Panc1 (cell line): ENCODE results near the gene HSD17B11. TPM values are rescaled to one million over a fixed set of nuclear protein-coding genes. Genes with fewer than 3 reads are reported as not detected.

Experiments used
- ATAC-seq: fragments of 200-7000 bp; cut with Tn5 transposase; 2 replicates; pipeline ENCODE4 v1.9.1; 2020; ENCODE audit warnings: mild to moderate bottlenecking, moderate library complexity
- BruUV-seq: library from RNA; stranded (reverse); fragments of 400-500 nt; replicated peaks from 2 replicates; lab custom pipeline; 2021; lab: Mats Ljungman, UMichigan
- CTCF ChIA-PET: fragments of 300-600 bp; sonication (Branson Sonifier 250); formaldehyde crosslinking; loops from one replicate; lab custom pipeline; 2022; ENCODE audit warnings: antibody characterized with exemption; lab: Charles Lee
- POLR2A ChIA-PET: fragments of 300-600 bp; sonication (Branson Sonifier 250); formaldehyde crosslinking; loops from one replicate; lab custom pipeline; 2022; ENCODE audit warnings: antibody characterized with exemption; lab: Charles Lee
- DNase-seq: peaks from one replicate; pipeline ENCODE4 v3.0.0-alpha.2; 2010; ENCODE audit warnings: low read depth, low spot score
- H3K27ac ChIP-seq: 2 replicates; pipeline ENCODE4 v1.5.1; 2011; ENCODE audit warnings: mild to moderate bottlenecking, low read length, inconsistent platforms
- H3K27me3 ChIP-seq: fragments of 200-500 bp; sonication (Bioruptor generic); 2 replicates; pipeline ENCODE4 v1.6.0; 2014; ENCODE audit warnings: low read length, inconsistent platforms; ENCODE audit not compliant: control insufficient read depth, insufficient read depth
- H3K36me3 ChIP-seq: fragments of 200-500 bp; sonication (Bioruptor generic); 2 replicates; pipeline ENCODE4 v1.5.1; 2014; ENCODE audit warnings: inconsistent platforms, mild to moderate bottlenecking, low read length, moderate library complexity; ENCODE audit not compliant: control insufficient read depth, insufficient read depth
- H3K4me1 ChIP-seq: 2 replicates; pipeline ENCODE4 v1.5.1; 2011; ENCODE audit warnings: inconsistent platforms, mild to moderate bottlenecking, low read length, moderate library complexity; ENCODE audit not compliant: control insufficient read depth, insufficient read depth
- H3K4me3 ChIP-seq, 2 experiments: 2 replicates each; pipeline ENCODE4 v1.5.1; 2011 to 2012; ENCODE audit warnings: low read depth in 2 of 2, low read length in 2 of 2, mild to moderate bottlenecking in 2 of 2, inconsistent platforms in 1 of 2, moderate library complexity in 1 of 2
- H3K9me3 ChIP-seq: fragments of 200-500 bp; sonication (Bioruptor generic); 2 replicates; pipeline ENCODE4 v1.5.1; 2014; ENCODE audit warnings: low read depth, mild to moderate bottlenecking, inconsistent platforms, low read length, moderate library complexity; ENCODE audit not compliant: control insufficient read depth, insufficient read depth
- CTCF ChIP-seq: fragments of 450-650 bp; IDR thresholded peaks from 2 replicates; pipeline ENCODE4 v1.5.1; 2017; ENCODE audit warnings: mild to moderate bottlenecking
- POLR2AphosphoS5 ChIP-seq: IDR thresholded peaks from 2 replicates; pipeline ENCODE4 v1.6.1; 2012; ENCODE audit warnings: mild to moderate bottlenecking, low read depth, low read length, moderate library complexity
- REST ChIP-seq, 2 experiments: IDR thresholded peaks; 2 replicates each; pipeline ENCODE4 v1.6.1; 2011 to 2012; ENCODE audit warnings: low read depth in 2 of 2, control low read depth in 1 of 2, low read length in 1 of 2, mild to moderate bottlenecking in 1 of 2, moderate library complexity in 1 of 2; ENCODE audit not compliant: insufficient read depth in 1 of 2
- SIN3A ChIP-seq: IDR thresholded peaks from 2 replicates; pipeline ENCODE4 v1.6.1; 2012; ENCODE audit warnings: low read depth, mild to moderate bottlenecking, low read length, moderate library complexity, borderline replicate concordance; ENCODE audit not compliant: insufficient read depth
- TCF7L2 ChIP-seq: IDR thresholded peaks from 2 replicates; pipeline ENCODE4 v1.6.1; 2011; ENCODE audit warnings: mild to moderate bottlenecking, low read depth, low read length, inconsistent platforms
- in situ Hi-C: cut with HindIII; loops from 2 replicates; pipeline ENCODE4 v1.10.0; 2016; ENCODE audit warnings: low sequenced_read_pairs, low pct_unique_long_range_greater_than_20kb
- intact Hi-C: fragments of 100-400 bp; cut with micrococcal nuclease; formaldehyde crosslinking; loops from one replicate; pipeline ENCODE4 v1.10.0; 2022; ENCODE audit not compliant: unreplicated experiment
- total RNA-seq: library from RNA; stranded (reverse); gene quantifications from one replicate; pipeline ENCODE4 v1.2.1, GENCODE V29; 2021; ENCODE audit not compliant: unreplicated experiment

Gene HSD17B11
- total RNA-seq, 1 experiment from 2014 or later: 34.9 TPM

GRCh38 chr4:87321888-87322287 lies 69.1 kb downstream of the HSD17B11 start:
- BruUV-seq: no TSS peak
- ATAC-seq: no peak
- no peaks in the 10 kb centered on the region for H3K27me3 ChIP-seq

GRCh38 chr4:87317527-87317926 lies 73.5 kb downstream of the HSD17B11 start:
- ChIA-PET CTCF (no interaction called here), POLR2A (interaction anchor here (0.7 kb wide), 1 partner anchor 132 kb away, joined by 3 read pairs; no protein-coding TSS in a partner anchor)
- H3K36me3 ChIP-seq: no peaks in the 10 kb centered on the region
- intact Hi-C loops: no loop called here
- no peak overlapping the region for H3K27ac ChIP-seq
- DNase-seq (no peak), ATAC-seq (no peak)
- H3K27me3 ChIP-seq: no peaks in the 10 kb centered on the region
- H3K4me3 ChIP-seq: no peak overlapping the region
- BruUV-seq: no TSS peak
- no peaks in the 10 kb centered on the region for H3K4me1 ChIP-seq
- in situ Hi-C loops: no loop called here
- no peaks in the 10 kb centered on the region for H3K9me3 ChIP-seq
- TF ChIP-seq REST (IDR thresholded peaks at IDR 0.05; ENCODE audit: insufficient read depth in 1 of 2, low read depth in 2 of 2, low read length in 1 of 2): no peak
- no peak for TF ChIP-seq TCF7L2
- no peak for TF ChIP-seq CTCF

More at GRCh38 chr4:87321888-87322287, 69.1 kb downstream of the HSD17B11 start:
- ChIA-PET POLR2A (interaction anchor here (0.6 kb wide), 1 partner anchor 135 kb away, joined by 3 read pairs; no protein-coding TSS in a partner anchor), CTCF (no interaction called here)
- no peak for DNase-seq
- no peak overlapping the region for H3K4me3 ChIP-seq
- intact Hi-C loops: no loop called here
- no peak for TF ChIP-seq TCF7L2
- TF ChIP-seq REST (IDR thresholded peaks at IDR 0.05; ENCODE audit: insufficient read depth in 1 of 2, low read depth in 2 of 2, low read length in 1 of 2): no peak
- TF ChIP-seq CTCF: no peak
- no peak for TF ChIP-seq SIN3A
- no peak for TF ChIP-seq POLR2AphosphoS5
- H3K4me1 ChIP-seq: no peaks in the 10 kb centered on the region
- H3K9me3 ChIP-seq: no peaks in the 10 kb centered on the region
- no peaks in the 10 kb centered on the region for H3K36me3 ChIP-seq
- in situ Hi-C loops: no loop called here
- H3K27ac ChIP-seq: no peak overlapping the region
